ENCODE data around the gene ZFP69. TPM values are rescaled to one million over a fixed set of nuclear protein-coding genes. Genes with fewer than 3 reads are reported as not detected.

ZFP69 gene
- total and polyA plus RNA-seq, 10 of the 15 experiments (the other 5 are each of a cell fraction or from before 2014, with no cell fraction given), result 1.9 to 6.4 (median 3.7) TPM

GRCh38 chr1:40476924-40477677, at the start of gene ZFP69 (continued):
- TF ChIP-seq CUX1 (IDR thresholded peaks at IDR 0.05; ENCODE audit: insufficient replicate concordance, low read depth, low read length), result no peak
- no peak for TF ChIP-seq SMAD5 (IDR thresholded peaks at IDR 0.05; ENCODE audit: low read depth)
- TF ChIP-seq ELK1 (IDR thresholded peaks at IDR 0.05; ENCODE audit: low read depth, low read length), result no peak
- TF ChIP-seq ATF7 (IDR thresholded peaks at IDR 0.05; ENCODE audit: low read depth), result no peak
- TF ChIP-seq IRF4 (IDR thresholded peaks at IDR 0.05; ENCODE audit: low read depth, low read length), result no peak
- TF ChIP-seq SMAD1 (IDR thresholded peaks at IDR 0.05; ENCODE audit: low read depth, partially characterized antibody), result no peak
- TF ChIP-seq CBX5 (IDR thresholded peaks at IDR 0.05; ENCODE audit: low read depth), result 0 out of 2 replicates have a peak, but pooled peaks have one; percentile 22
- TF ChIP-seq NFXL1 (IDR thresholded peaks at IDR 0.05; ENCODE audit: borderline replicate concordance), result no peak
- TF ChIP-seq ZBTB4 (CRISPR knock-in tag; IDR thresholded peaks at IDR 0.05), result no peak
- no peak for TF ChIP-seq SREBF1 (IDR thresholded peaks at IDR 0.05; ENCODE audit: low read length)
- no peak for TF ChIP-seq SIN3A (IDR thresholded peaks at IDR 0.05; ENCODE audit: low read depth, low read length)
- TF ChIP-seq ZBTB11 (CRISPR knock-in tag; IDR thresholded peaks at IDR 0.05), result no peak

Data from GM12878 (cell line).